Measurements from ENCODE around the gene NEURL1. TPM values are rescaled to one million over a fixed set of nuclear protein-coding genes. Genes with fewer than 3 reads are reported as not detected.

NEURL1 gene
- polyA plus RNA-seq, 1 donor, result 40.5 TPM

DNA sequence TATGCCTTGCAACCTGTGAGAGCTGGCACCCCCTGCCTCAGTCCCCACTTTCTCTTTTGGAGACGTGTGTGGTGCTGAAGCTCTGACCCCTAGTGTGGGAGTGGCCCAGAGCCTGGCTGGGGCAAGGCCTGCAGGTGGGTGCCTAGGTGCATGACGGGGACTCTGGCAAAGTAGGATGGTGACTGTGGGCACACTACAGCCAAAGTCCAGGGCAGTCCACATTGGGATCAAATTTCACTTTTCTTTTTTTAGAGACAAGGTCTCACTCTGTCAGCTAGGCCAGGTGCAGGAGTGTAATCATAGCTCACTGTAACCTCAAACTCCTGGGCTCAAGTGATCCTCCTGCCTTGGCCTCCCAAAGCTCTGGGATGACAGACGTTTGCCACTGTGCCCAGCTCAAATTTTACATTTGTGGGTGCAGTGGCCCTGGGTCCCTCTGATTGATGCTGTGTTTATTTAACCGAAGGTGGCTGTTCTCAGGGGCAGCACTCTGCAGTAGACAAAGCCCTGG, 52.3 kb downstream of the NEURL1 start:
- DNase-seq (ENCODE audit: low read depth), result no peak

DNA sequence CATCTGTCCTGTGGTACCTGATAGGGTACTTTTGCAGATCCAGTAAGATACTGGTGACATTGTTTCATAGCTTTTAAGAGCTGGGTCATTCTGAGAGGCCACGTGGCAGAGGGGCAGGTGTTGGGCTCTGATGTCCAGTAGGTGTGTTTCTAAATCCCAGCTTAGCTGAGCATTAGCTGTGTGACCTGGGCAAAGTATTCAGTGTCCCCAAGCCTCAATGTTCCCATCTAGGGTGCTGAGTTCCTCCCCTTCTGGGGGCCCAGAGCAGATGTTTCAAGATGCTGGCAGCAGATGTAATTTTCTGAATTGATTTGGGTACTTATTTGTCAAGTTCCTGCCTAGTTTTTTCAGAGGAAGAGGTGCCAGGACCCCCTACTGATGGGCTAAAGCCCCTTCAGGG, 52.9 kb downstream of the NEURL1 start:
- DNase-seq (ENCODE audit: low read depth), result no peak

DNA sequence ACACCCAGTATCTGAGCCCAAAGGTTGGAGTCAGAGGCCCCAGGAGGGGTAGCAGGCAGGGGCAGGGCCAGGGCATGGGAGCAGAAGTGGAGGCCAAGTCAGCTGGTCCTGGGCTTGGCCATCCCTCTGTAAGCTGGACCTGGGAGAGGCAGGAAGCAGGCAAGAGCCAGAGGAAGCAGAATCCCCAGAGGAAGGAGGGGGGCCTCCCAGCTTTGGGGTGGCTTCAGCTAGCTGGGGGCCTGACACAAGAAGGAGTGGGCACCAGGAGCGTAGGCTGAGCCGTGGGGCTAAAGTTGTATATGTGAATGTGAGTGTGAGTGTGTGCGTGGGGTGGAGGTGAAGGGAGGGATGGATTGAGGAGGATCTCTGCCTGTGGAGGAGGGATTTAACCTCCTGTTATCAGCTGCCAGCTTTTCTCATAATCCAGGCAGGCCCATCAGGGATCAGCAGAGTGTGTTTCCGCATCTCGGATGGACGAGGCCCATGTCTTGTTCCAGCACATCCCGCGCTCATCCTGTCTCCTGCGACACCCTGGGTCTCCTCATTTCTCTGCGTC, 54.0 kb downstream of the NEURL1 start:
- DNase-seq (ENCODE audit: low read depth), result no peak

DNA sequence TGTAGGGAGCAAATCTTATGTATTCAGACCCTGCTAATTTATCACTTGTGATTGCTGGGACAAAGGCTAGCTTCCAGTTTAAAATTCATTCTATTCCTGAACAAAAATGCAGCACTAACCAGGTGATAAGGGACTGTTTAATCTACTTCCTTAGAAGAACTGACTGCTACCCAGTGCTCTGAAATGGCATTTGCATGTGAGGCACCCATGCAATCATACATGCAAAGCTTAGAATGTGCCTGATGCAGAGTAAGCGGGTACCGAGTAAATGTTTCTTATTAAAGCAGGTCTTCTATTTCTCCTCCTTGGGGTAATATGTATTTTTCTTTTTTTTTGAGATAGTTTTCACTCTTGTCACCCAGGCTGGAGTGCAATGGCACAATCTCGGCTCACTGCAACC, 54.5 kb downstream of the NEURL1 start:
- DNase-seq (ENCODE audit: low read depth), result no peak

DNA sequence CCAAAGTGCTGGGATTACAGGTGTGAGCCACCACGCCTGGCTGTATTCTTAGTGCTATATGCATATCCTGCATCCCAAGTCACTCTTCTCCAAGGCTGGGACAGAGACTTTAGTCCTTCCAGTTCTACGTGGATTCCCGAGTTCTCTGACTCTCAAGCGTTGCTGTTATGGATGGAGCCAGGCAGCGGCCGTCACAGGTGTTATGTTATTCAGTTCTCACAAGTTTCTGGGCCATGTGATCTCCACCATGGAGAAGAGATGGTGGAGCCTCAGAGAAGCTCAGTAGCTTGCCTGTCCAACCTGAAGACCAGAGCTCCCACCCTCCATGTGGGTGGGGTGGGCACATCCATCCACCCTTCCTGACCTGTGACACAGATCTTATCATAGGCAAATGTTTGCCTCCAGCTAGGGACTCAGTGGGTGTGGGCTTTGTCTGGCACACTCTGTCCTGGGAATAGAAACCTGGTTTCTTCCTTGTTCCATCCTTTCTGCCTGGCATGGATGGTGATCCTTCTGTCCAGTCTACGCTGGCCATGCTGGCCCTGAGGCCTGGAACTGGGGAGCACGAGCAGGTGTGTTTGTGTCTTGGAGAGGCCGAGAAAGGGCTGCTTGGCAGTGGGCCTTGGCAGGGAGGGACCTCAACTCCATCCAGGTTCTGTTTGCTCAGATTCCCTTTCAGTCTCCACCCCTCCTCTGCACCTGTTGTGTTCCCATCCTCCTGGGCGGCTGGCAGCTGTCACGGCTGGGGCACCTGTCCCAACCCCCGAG, 55.3 kb downstream of the NEURL1 start:
- no peak for DNase-seq (ENCODE audit: low read depth)

DNA sequence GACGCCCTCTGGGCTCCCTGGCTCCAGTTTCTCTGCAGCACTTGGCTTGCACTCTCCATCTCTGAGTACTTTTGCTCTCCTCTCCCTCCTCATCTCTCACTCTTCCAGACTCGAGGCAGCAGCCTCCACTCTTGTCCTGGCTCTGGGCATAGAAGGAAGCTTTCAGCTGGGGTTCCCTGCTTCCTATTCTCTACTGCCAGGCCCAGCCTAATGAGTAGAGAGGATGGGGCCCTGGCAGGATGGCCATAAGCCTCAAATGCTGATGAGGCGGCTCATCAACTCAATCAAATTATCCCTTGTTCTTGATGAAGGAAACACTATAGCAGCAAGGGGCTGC, 55.8 kb downstream of the NEURL1 start:
- DNase-seq (ENCODE audit: low read depth), result no peak

DNA sequence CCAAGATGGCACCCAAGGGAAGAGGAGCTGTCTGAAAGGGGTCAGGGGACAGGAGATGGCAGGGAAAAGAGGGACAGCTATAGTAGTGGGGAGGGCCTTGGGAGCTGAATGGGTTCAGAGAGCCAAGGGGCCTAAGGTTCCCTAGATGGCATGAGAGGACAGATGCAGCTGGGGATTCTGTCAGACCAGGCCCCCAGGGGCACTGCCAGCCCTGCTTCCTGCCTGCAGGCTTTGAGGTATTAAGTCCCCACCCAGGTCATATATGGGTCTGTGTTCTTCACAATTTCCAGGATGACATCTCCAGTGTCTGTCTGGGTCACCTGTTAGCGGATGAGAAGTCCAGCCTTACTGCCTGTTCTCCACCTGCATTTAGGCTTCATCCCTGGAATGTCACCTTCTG, 56.7 kb downstream of the NEURL1 start:
- no peak for DNase-seq (ENCODE audit: low read depth)

DNA sequence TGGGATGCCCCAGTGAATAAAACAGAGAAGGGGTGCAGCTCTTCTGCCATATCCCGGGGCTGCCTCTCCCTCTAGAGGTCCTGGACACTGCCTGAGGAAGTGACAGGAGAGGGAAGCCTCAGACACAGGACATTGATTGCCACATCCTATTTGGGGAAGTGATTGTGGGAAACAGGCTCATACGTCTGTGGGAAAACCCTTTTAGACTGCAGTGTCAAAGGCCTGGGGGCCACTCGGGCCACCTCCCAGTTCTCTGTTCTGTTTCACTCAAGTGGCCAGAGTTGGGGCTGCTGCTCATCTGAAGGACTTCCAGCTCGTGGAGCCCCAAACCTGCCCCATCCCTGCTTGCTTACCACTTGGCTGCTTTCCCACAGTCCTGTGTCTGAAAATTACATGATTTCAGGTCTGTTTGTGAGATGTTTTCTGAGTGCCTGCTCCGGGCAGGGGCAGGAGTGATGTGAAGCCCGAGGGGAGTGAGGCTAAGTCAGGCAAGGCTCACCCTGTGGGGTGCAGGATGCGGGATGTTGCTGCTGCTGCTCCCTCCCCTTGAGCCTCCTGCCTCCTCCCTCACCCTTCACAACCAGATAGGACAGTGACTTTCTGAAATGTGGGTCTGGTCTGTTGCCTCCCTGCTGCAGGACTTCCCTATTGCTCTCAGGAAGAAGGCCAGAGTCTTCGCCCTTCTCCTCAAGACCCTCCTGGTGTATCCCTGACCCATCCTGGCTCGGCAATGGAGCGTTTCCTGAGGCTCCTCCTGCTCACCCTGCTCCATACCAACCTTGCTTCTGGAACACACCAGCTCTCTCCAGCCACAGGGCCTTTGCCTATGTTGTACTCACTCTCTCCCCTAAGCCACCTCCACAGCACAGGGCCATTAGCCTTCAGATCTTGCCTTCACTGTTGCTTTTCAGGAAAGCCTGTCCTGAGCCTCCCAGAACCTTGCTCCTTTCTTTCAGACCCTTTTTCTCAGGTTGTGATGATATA, 58.4 kb downstream of the NEURL1 start:
- DNase-seq (ENCODE audit: low read depth), result no peak

DNA sequence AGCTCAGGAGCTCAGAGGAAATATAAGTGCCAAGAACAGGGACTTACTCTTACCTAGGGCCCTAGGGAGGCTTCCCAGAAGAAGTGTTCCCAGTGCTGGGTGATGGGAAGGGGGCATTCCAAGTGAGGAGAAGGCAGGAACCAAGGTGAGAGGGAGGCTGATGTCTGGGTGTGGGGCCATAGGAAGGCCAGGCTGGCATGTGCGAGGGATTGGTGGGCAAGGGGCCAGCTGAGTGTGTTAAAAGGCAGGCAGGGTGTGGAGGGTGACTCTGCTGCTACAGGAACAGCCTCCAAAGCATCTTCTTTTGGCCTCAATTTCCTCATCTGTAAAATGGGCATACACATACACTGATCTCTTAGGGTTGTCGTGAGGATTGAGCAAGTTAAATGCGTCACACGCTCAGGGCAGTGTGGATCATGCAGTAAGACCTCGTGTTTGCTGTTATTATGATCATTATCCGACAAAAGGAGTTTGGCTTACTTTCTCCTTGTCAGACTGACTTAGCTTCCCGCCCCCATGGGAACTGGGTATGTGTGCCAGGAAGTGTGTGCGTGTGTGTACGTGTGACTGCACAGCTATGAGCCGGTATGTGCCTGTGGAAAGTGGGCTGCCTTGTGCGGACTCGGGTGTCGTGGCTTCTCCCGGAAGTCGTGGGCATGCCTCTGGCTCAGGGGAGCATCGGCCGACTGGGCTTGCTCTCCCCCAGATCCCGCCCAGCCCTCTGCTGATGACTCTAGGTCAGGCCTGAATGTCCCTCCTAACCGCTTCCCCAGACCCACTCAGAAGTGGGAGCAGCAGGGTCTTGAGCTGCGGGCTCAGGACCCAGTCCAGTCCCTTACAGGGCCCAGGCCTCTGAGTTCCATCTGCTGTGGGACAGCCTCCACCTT, 59.6 kb downstream of the NEURL1 start:
- DNase-seq (ENCODE audit: low read depth), result no peak

DNA sequence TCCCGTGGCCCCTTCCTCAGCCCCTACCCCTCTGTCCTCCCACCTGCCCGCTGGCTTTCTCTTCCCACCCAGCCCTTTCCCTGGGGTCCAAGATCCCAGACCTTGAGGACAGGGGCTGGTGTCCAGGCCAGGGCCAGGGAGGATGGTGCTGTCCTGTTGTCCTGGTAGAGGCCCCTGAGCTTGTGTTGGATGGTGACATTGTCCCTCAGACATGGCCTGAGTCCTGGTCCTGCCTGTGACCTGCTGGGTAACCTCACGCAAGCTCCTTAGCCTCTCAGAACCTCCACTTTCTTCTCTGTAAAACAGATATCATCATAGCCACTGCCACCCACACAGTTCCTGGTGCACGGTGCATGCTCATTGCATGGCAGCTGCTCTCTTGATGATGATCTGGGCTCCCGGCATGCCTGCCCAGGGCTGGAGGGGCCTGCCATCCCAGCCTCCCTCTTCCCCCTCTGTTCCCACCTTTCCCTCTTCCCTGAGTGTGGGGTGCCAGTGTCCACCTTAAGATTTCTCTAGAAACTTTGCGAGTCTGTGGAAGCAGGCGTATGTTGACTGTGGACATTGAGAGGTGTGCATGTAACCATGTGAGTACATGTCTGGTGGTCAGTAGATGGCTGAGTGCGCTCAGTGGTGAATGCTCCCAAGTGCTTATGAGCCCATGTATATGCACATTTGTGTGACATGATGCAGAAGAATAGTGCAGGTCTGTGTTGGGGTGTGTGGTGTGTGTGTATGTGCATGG, 60.4 kb downstream of the NEURL1 start:
- DNase-seq (ENCODE audit: low read depth), result no peak

DNA sequence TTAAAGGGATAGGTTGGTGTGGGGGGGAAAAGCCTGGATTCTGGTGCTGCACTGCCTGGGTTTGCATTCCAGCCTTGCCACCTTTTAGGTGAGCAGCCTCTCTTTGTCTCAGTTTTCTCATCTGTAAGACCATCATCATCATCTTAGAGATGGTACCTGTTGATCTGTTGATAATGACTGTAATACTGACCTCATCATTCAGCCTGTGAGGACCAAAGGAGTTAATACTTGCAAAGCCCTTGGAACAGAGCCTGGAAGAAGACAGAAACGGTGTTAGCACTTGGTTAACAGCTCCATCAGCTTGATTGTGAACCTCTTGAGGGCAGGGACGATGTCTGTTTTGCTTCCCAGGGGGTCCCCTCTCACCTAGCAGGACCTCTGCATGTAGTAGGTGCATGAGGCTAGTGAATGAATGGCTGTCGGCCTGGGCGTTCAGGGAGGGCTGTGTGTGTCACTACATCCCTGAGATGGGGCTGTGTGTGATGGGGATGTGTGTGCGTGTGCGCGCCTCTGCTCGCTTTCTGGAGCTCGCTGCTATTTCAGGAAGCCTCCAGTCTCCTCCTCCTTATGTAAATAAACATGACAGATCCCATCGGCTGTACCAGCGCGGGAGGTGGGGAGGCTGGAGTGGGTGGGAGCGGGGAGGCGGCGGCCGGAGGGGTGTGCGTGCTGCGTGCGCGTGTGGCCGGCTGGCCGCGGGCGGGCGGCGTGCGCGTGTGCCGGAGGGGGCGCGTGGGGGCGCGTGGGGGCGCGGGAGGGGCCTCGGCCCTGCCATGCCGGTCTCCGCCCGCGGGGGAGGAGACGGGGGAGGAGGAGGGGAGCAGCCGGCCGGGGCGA, 61.2 kb downstream of the NEURL1 start:
- no peak for DNase-seq (ENCODE audit: low read depth)

DNA sequence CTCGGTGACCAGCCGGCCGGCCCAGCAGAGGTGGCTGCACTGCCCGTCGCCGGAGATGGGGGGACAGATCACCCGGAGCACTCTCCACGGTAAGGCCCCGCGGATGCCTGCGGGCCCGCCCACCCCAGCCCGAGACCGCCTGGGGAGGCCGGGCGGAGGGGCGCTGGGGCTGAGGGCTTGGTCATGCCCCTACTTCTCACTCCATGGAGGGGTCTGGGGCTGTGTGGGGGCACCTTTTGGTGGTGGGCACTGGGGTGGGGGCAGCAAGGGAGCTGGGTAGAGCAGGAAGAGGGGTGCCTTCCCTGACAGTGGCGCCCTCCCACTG, 61.8 kb downstream of the NEURL1 start:
- DNase-seq (ENCODE audit: low read depth), result no peak

DNA sequence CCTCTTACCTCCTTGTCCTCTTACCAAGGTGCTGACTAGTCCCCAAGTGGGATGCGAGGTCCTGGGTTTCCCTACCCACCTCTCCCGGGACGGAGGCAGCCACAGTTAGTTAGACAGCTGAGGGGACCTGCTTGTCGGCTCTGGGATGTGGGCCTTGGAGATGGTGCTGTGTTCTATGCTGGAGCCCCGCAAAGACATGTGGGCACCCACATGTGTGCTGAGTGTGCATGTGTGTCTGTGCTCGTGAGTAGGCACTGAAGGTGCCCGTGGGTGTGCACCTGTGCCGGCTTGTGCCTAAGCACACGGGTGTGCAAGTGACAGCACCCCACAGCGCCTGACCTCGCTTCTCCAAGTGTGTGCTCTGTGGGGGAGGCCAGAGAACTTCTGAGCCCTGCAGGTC, 62.2 kb downstream of the NEURL1 start:
- no peak for DNase-seq (ENCODE audit: low read depth)

DNA sequence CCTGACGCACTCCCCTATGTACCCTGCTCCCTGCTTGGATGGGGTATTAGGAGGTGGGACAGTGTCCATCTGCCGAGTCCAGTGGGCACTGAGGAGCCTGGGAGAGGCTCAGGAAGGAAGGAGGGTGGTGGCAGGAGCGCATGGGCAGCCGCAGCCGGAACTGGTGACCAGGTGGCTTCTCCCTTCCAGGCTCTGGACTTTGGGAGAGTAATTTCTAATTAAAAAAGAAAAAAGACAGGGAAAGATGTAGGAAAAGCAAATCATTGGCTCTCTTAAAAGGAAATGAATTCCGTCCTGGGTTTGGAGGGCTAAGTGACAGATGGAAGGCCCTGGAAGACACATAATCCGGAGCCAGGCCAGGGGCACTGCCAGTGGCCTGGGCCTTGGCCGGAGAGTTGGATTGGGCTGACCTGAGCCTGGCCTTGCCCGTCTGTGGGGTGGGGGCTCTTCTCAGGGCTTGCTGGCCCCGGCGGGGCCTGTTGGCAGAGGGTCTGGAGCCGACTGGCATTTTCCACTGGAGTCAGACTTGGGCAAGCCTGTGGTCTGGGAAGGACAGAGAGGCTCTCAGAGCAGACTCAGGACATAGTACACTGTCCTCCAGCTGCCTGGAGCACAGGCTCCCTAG, 63.0 kb downstream of the NEURL1 start:
- no peak for DNase-seq (ENCODE audit: low read depth)

DNA sequence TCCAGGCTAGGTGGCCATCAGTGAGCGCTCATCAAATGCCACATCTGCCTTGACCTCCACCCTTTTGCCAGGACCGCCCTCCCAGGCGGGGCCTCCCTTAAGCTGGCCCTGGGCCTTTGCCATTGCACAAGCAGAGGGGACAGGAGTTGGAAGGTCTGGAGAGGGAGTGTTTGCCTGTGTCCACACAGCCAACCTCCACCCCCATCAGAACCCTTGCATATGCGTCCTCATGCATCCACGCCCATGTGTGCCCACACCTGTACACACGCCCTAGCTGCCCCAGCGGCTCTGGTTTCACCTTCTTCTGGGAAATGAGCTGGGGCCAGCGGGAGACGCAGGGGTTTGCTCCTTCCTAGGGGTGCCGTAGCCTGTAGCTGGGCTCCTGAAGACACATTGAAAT, 64.0 kb downstream of the NEURL1 start:
- no peak for DNase-seq (ENCODE audit: low read depth)

DNA sequence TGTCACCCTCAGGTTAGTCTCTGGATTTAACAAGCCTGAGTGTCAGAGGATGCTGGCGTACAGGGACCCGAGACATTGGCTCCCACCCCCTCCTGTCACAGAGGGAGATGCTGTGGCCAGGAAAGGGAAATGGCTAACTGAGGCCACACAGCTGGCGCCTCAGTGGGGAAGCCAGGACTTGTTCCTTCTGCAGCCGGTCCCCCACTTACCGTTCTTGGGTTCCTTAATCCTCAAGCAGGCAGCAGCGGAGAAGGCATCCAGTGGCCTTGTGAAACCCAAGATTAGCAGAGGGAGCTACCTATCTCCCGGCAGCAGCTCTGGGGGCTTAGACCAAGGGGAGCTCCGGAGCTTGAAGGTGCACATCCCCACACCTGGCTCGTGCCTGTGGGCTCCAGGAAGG, 65.4 kb downstream of the NEURL1 start:
- no peak for DNase-seq (ENCODE audit: low read depth)

DNA sequence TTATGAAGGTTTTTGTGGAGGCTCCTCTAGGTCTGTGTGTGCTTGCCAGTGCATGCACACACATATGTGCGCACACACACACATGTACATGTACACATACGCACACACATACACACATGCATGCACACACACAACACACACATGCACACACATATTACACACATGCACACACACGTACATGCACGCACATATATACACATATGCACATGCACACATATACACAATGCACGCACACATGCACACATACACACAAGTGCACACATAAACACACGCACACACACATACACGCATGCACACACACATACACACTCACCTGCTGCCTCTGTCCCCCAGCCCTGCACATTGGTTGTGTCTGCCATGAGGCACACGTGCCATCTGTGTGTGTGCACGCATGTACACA, 66.3 kb downstream of the NEURL1 start:
- no peak for DNase-seq (ENCODE audit: low read depth)

DNA sequence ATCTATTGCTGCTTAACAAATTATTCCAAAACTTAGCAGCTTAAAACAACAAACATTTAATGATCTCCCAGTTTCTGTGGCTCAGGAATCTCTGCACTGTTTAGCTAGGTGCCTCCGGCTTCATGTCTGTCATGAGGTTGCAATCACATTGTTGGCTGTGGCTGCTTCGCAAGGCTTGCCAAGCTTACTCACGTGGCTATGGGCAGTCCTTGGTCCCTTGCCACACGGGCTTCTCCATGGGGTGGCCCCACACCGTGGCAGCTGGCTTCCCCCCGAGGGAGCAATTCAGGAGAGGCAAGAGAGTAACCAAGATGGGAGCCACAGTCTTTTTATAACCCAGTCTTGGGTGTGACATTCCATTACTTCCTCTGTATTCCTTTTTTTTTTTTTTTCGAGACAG, 67.4 kb downstream of the NEURL1 start:
- no peak for DNase-seq (ENCODE audit: low read depth)

DNA sequence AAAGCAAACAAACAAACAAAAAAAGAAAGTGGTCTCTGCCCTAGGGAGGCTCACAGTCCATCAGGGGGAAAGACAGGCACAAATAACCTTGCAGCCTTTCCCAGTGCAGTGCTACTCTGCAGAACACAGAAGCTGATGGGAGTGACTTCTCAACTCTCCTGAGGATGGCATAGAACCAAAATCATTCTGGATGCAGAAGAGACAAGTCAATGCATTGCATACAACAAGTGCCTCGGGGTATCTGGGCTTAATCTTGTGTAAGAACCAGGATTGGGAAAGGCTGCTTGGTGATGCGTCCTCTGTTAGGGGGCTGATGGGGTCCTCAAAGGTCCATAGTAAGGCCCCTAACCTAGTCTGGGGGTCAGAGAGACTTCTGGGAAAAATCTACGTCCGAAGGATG, 68.9 kb downstream of the NEURL1 start:
- no peak for DNase-seq (ENCODE audit: low read depth)

All from forelimb muscle (tissue), 1 donor.